Parathyroid adenoma (tissue), 2 donors: ENCODE measurements around the gene HIPK1.

Experiments used
- H2AFZ ChIP-seq: fragments of 300-600 bp; sonication (generic); one replicate; pipeline ENCODE4 v1.7.0; 2017; ENCODE audit warnings: antibody characterized with exemption, mild to moderate bottlenecking
- H3K27ac ChIP-seq: fragments of 300-600 bp; sonication (generic); one replicate; pipeline ENCODE4 v1.7.0; 2017
- H3K27me3 ChIP-seq: fragments of 300-600 bp; sonication (generic); one replicate; pipeline ENCODE4 v1.7.0; 2017; ENCODE audit warnings: low read length; ENCODE audit not compliant: control insufficient read depth, insufficient read depth
- H3K36me3 ChIP-seq: fragments of 300-600 bp; sonication (generic); one replicate; pipeline ENCODE4 v1.7.0; 2017; ENCODE audit warnings: low read length; ENCODE audit not compliant: control insufficient read depth, insufficient read depth
- H3K4me1 ChIP-seq: fragments of 300-600 bp; sonication (generic); one replicate; pipeline ENCODE4 v1.7.0; 2017; ENCODE audit warnings: control low read depth
- H3K4me2 ChIP-seq: fragments of 300-600 bp; sonication (generic); one replicate; pipeline ENCODE4 v1.7.0; 2017; ENCODE audit warnings: low read length
- H3K4me3 ChIP-seq: fragments of 300-600 bp; sonication (generic); one replicate; pipeline ENCODE4 v1.7.0; 2017; ENCODE audit warnings: low read depth, low read length
- H3K79me2 ChIP-seq: fragments of 300-600 bp; sonication (generic); one replicate; pipeline ENCODE4 v1.7.0; 2017; ENCODE audit warnings: control low read depth
- H3K9ac ChIP-seq: fragments of 300-600 bp; sonication (generic); one replicate; pipeline ENCODE4 v1.7.0; 2017; ENCODE audit warnings: mild to moderate bottlenecking
- H3K9me3 ChIP-seq: fragments of 300-600 bp; sonication (generic); one replicate; pipeline ENCODE4 v1.7.0; 2017; ENCODE audit warnings: low read length; ENCODE audit not compliant: control insufficient read depth
- CTCF ChIP-seq: fragments of 300-600 bp; sonication (generic); IDR thresholded peaks from one replicate; pipeline ENCODE4 v1.7.0; 2017; ENCODE audit warnings: antibody characterized with exemption, mild to moderate bottlenecking
- donor health status: primary hyperparathyroidism.

Gene HIPK1

GRCh38 chr1:113943028-113943811 is 14.1 kb downstream of the HIPK1 start:
- Histone ChIP-seq H3K9me3 (no peaks in the 10 kb centered on the region), H3K27ac (no peak overlapping the region), H2AFZ (no peak overlapping the region), H3K36me3 (no peaks in the 10 kb centered on the region), H3K4me1 (no peaks in the 10 kb centered on the region), H3K79me2 (peaks cover 6% of the 10 kb centered on the region), H3K9ac (no peak overlapping the region), H3K4me3 (no peak overlapping the region), H3K4me2 (no peak overlapping the region), H3K27me3 (no peaks in the 10 kb centered on the region)
- no peak for TF ChIP-seq CTCF

GRCh38 chr1:113945329-113945728 is 16.2 kb downstream of the HIPK1 start:
- H3K27me3 ChIP-seq: no peaks in the 10 kb centered on the region
- H3K9me3 ChIP-seq: no peaks in the 10 kb centered on the region

GRCh38 chr1:113946112-113946511 is 17.0 kb downstream of the HIPK1 start:
- no peaks in the 10 kb centered on the region for H3K27me3 ChIP-seq

More at GRCh38 chr1:113945329-113945728, 16.2 kb downstream of the HIPK1 start:
- Histone ChIP-seq H3K4me3 (no peak overlapping the region), H3K27ac (no peak overlapping the region), H3K4me1 (no peaks in the 10 kb centered on the region), H3K79me2 (peaks cover 5% of the 10 kb centered on the region), H3K36me3 (no peaks in the 10 kb centered on the region), H3K9ac (no peak overlapping the region), H3K4me2 (no peak overlapping the region), H2AFZ (no peak overlapping the region)
- TF ChIP-seq CTCF: no peak

GRCh38 chr1:113946678-113947387 is 17.7 kb downstream of the HIPK1 start:
- H3K36me3 ChIP-seq: no peaks in the 10 kb centered on the region
- H3K27me3 ChIP-seq: no peaks in the 10 kb centered on the region
- H3K4me3 ChIP-seq: no peak overlapping the region
- no peaks in the 10 kb centered on the region for H3K4me1 ChIP-seq
- no peak overlapping the region for H3K9ac ChIP-seq
- TF ChIP-seq CTCF: no peak
- H3K4me2 ChIP-seq: peak overlapping the region; percentile 2
- no peaks in the 10 kb centered on the region for H3K9me3 ChIP-seq
- H2AFZ ChIP-seq: no peak overlapping the region
- peaks cover 10% of the 10 kb centered on the region for H3K79me2 ChIP-seq
- peak overlapping the region; percentile 22 for H3K27ac ChIP-seq

More at GRCh38 chr1:113946112-113946511, 17.0 kb downstream of the HIPK1 start:
- TF ChIP-seq CTCF: no peak
- no peaks in the 10 kb centered on the region for H3K9me3 ChIP-seq
- H3K27ac ChIP-seq: no peak overlapping the region
- no peaks in the 10 kb centered on the region for H3K36me3 ChIP-seq
- no peak overlapping the region for H3K9ac ChIP-seq
- H3K4me3 ChIP-seq: no peak overlapping the region
- peaks cover 10% of the 10 kb centered on the region for H3K79me2 ChIP-seq
- no peaks in the 10 kb centered on the region for H3K4me1 ChIP-seq
- no peak overlapping the region for H2AFZ ChIP-seq
- no peak overlapping the region for H3K4me2 ChIP-seq
